ENCODE data around the gene PTPRD. TPM values are rescaled to one million over a fixed set of nuclear protein-coding genes. Genes with fewer than 3 reads are reported as not detected.

PTPRD gene
- total RNA-seq, 1 donor from 2014 or later: 5.7 TPM

GRCh38 chr9:8437876-8438275 lies 2174.9 kb downstream of the PTPRD start:
- TF ChIP-seq, protein P1, sequence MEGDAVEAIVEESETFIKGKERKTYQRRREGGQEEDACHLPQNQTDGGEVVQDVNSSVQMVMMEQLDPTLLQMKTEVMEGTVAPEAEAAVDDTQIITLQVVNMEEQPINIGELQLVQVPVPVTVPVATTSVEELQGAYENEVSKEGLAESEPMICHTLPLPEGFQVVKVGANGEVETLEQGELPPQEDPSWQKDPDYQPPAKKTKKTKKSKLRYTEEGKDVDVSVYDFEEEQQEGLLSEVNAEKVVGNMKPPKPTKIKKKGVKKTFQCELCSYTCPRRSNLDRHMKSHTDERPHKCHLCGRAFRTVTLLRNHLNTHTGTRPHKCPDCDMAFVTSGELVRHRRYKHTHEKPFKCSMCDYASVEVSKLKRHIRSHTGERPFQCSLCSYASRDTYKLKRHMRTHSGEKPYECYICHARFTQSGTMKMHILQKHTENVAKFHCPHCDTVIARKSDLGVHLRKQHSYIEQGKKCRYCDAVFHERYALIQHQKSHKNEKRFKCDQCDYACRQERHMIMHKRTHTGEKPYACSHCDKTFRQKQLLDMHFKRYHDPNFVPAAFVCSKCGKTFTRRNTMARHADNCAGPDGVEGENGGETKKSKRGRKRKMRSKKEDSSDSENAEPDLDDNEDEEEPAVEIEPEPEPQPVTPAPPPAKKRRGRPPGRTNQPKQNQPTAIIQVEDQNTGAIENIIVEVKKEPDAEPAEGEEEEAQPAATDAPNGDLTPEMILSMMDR (IDR thresholded peaks at IDR 0.05): no peak
- H3K4me1 Mint-ChIP-seq (ENCODE audit: low read depth): peaks cover 6% of the 10 kb centered on the region
- H3K27me3 Mint-ChIP-seq (ENCODE audit: low read depth): no peaks in the 10 kb centered on the region
- no peaks in the 10 kb centered on the region for H3K9me3 Mint-ChIP-seq (ENCODE audit: low read depth)
- DNase-seq (ENCODE audit: low spot score): no peak
- H3K27ac Mint-ChIP-seq (ENCODE audit: unreplicated experiment): no peak overlapping the region
- H3K36me3 Mint-ChIP-seq (ENCODE audit: low read depth): no peaks in the 10 kb centered on the region
- H3K4me3 Mint-ChIP-seq (ENCODE audit: unreplicated experiment): no peak overlapping the region

DNA sequence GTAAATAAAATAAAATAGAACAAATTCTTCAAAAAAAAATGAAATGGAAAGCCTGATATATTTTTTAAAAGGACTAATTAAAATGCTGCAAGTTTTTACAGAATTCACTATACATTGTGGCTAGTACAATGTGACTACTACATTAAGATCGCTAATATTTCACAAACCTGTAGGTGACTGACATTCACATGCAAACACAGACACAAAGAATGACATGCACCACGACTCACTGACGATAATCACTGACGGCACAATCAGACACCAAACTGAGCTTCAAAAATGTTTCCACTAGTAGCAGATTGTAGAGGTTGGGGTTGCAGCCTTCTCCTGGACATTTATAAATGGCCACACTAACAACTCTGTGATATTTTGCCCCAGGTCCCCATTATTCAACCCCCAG lies 2175.5 kb downstream of the PTPRD start:
- no peak for DNase-seq (ENCODE audit: low spot score)
- TF ChIP-seq, protein P1 (IDR thresholded peaks at IDR 0.05): no peak
- Mint-ChIP-seq H3K4me1 (ENCODE audit: low read depth) (peaks cover 6% of the 10 kb centered on the region), H3K36me3 (ENCODE audit: low read depth) (no peaks in the 10 kb centered on the region), H3K4me3 (ENCODE audit: unreplicated experiment) (no peak overlapping the region), H3K27ac (ENCODE audit: unreplicated experiment) (no peak overlapping the region), H3K27me3 (ENCODE audit: low read depth) (no peaks in the 10 kb centered on the region), H3K9me3 (ENCODE audit: low read depth) (no peaks in the 10 kb centered on the region)

DNA sequence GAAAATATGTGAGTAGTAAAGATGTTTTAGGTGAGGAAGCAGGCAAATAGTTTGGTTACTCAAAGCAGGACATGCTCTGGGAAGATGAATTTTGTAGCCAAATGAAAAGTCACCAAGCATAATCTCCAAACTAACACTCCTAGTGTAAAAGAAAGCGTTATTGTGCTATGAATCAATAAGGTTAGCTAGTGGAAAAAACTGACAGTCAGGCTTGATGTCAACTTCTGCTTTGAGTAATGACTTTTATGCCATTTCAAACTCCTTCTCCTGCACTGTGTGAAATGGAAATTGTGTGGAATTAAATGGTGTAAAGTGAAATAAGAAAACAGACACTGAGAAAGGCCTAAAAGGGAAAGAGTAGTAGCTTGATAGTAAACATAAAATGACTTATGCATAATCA lies 2176.0 kb downstream of the PTPRD start:
- TF ChIP-seq, protein P1 (IDR thresholded peaks at IDR 0.05): no peak
- no peaks in the 10 kb centered on the region for H3K36me3 Mint-ChIP-seq (ENCODE audit: low read depth)
- H3K27ac Mint-ChIP-seq (ENCODE audit: unreplicated experiment): no peak overlapping the region
- no peaks in the 10 kb centered on the region for H3K27me3 Mint-ChIP-seq (ENCODE audit: low read depth)
- H3K4me1 Mint-ChIP-seq (ENCODE audit: low read depth): peaks cover 6% of the 10 kb centered on the region
- no peak overlapping the region for H3K4me3 Mint-ChIP-seq (ENCODE audit: unreplicated experiment)
- no peaks in the 10 kb centered on the region for H3K9me3 Mint-ChIP-seq (ENCODE audit: low read depth)
- no peak for DNase-seq (ENCODE audit: low spot score)

DNA sequence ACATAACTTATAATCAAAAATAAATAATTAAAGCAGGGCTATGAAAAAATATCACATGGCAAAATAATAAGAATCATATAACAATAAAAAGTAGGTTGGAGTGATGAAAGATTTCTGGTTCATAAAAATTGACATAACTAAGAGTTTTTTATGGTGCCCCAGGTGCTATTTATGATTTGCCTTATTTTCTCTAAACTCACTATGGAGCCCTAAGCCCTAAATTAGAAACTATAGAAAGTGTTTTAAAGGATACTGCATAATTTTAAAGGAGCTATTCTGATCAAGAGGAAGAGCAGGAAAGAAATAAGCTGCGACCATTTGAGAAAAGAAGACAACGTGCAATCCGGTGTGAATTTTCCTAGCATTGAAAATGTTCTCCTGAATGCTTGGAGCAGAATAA lies 2178.2 kb downstream of the PTPRD start:
- TF ChIP-seq, protein P1 (IDR thresholded peaks at IDR 0.05): no peak
- DNase-seq (ENCODE audit: low spot score): no peak
- peaks cover 6% of the 10 kb centered on the region for H3K4me1 Mint-ChIP-seq (ENCODE audit: low read depth)
- no peaks in the 10 kb centered on the region for H3K9me3 Mint-ChIP-seq (ENCODE audit: low read depth)
- H3K4me3 Mint-ChIP-seq (ENCODE audit: unreplicated experiment): no peak overlapping the region
- H3K27me3 Mint-ChIP-seq (ENCODE audit: low read depth): no peaks in the 10 kb centered on the region
- no peak overlapping the region for H3K27ac Mint-ChIP-seq (ENCODE audit: unreplicated experiment)
- H3K36me3 Mint-ChIP-seq (ENCODE audit: low read depth): no peaks in the 10 kb centered on the region

GRCh38 chr9:8432224-8432623 lies 2180.6 kb downstream of the PTPRD start:
- Mint-ChIP-seq H3K4me3 (ENCODE audit: unreplicated experiment) (no peak overlapping the region), H3K27me3 (ENCODE audit: low read depth) (no peaks in the 10 kb centered on the region), H3K9me3 (ENCODE audit: low read depth) (no peaks in the 10 kb centered on the region), H3K4me1 (ENCODE audit: low read depth) (peaks cover 3% of the 10 kb centered on the region), H3K27ac (ENCODE audit: unreplicated experiment) (no peak overlapping the region), H3K36me3 (ENCODE audit: low read depth) (no peaks in the 10 kb centered on the region)
- TF ChIP-seq, protein P1 (IDR thresholded peaks at IDR 0.05): no peak
- no peak for DNase-seq (ENCODE audit: low spot score)

Data from chondrocyte (in vitro differentiated cells).